ENCODE measurements around the gene PCBP2.
A peak's percentile ranks its signal among the peaks of the same experiment; 100 is the strongest.
"Not testable (repeated sequence)": the region's sequence is repeated elsewhere in the genome, so short reads cannot be mapped to it uniquely, and the experiment has no call there.

Gene PCBP2

DNA sequence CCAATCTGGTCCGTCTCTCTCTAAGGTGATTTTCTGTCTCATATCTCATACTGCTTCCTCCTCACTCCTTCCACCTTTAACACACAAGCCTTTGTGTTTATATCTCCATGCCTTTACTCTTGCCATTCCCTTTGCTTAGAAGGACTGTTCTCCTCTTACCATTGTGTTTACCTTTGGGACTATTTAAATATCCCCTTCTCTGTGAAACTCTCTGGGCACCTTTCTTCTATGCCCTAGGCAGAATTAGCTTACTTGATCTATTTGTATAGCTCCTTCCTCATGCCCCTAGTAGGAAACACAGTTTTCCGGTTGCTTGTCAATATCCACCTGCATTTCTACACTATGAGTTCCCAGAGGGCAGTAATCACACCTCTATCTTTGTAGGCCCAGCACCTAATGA, 32.1 kb upstream of the PCBP2 start:
- H3K27ac ChIP-seq: no peak overlapping the region
- TF ChIP-seq CTCF (conservative IDR thresholded peaks at IDR 0.05): no peak

GRCh38 chr12:53422247-53422646, 29.7 kb upstream of the PCBP2 start:
- not testable (repeated sequence) for H3K27ac ChIP-seq

GRCh38 chr12:53423597-53423996, 28.3 kb upstream of the PCBP2 start, which contains the start of gene AMHR2:
AMHR2 (plus strand) TSS chr12:53423855; CDS start chr12:53423935, 80 bp downstream.
- peak within 1 kb of the TSS; percentile 73; the same call in 1 of the 2 replicates for H3K27ac ChIP-seq
- TF ChIP-seq CTCF (conservative IDR thresholded peaks at IDR 0.05): no peak

DNA sequence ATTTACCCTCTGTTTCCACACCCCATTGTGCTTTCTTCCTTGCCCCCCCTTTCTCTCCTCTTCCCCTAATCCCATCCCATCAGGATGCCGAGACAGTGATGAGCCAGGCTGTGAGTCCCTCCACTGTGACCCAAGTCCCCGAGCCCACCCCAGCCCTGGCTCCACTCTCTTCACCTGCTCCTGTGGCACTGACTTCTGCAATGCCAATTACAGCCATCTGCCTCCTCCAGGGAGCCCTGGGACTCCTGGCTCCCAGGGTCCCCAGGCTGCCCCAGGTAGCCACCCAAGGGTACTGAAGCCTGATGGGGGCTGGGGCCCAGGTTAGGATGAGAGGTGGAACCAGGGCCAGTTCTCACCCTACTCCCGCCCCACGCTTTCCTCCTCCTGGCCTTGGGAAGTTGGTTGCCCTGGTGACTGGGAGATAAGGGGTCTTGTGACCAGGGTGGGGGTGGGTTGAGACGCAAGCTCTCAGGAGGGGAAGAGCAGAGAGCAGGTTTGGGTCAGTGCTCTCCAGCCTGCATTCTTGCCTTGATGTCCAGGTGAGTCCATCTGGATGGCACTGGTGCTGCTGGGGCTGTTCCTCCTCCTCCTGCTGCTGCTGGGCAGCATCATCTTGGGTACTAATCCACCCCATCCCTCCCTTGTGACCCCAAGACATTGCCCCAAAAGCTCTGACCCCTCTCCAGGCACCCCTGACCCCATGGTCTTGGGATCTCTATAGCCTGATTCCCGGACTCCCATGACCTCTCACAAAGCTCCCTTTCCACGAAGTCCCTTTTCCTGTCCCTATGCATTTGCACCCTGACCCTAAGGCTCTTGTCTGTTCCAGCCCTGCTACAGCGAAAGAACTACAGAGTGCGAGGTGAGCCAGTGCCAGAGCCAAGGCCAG, 27.0 kb upstream of the PCBP2 start:
- peak overlapping the region; percentile 73; the same call in 1 of the 2 replicates for H3K27ac ChIP-seq
- no peak for TF ChIP-seq CTCF (conservative IDR thresholded peaks at IDR 0.05)

DNA sequence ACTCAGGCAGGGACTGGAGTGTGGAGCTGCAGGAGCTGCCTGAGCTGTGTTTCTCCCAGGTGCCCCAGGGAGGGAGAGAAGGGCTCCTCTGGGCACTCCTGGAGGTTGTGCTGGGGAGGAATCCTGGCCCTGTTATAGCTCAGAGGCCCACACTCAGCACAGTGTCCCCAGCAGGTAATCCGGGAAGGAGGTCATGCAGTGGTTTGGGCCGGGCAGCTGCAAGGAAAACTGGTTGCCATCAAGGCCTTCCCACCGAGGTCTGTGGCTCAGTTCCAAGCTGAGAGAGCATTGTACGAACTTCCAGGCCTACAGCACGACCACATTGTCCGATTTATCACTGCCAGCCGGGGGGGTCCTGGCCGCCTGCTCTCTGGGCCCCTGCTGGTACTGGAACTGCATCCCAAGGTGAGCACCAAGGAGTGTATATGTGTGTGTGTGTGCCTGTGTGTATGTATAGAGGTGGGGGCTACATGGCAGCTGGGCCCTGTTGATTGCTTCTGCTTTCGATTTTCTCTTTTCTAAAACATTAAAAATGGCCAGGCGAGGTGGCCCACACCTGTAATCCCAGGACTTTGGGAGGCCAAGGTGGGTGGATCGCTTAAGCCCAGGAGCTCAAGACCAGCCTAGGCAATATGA, 26.3 kb upstream of the PCBP2 start:
- H3K27ac ChIP-seq: peak overlapping the region; percentile 73
- no peak for TF ChIP-seq CTCF (conservative IDR thresholded peaks at IDR 0.05)

- no peak for TF ChIP-seq CTCF (conservative IDR thresholded peaks at IDR 0.05)
- H3K27ac ChIP-seq: peak overlapping the region; percentile 73
These were observed 23.9 kb upstream of the PCBP2 start for GRCh38 chr12:53427905-53428594.

GRCh38 chr12:53428741-53429140, 23.2 kb upstream of the PCBP2 start:
- H3K27ac ChIP-seq: no peak overlapping the region

More at GRCh38 chr12:53428741-53429140, 23.2 kb upstream of the PCBP2 start:
- TF ChIP-seq CTCF (conservative IDR thresholded peaks at IDR 0.05): no peak
